Adrenal gland (tissue), 5 donors: ENCODE data around the gene SRGAP1.

Experiments
- CTCF ChIP-seq, 6 experiments: fragments of 450-650 bp in 4 of 6; fragments of 200-600 bp in 2 of 6; sonication (generic) in 1 of 6; IDR thresholded peaks; 1 replicate in 5 of 6; 2 replicates in 1 of 6; pipeline versions ENCODE4 v1.5.1 to v1.8.0; 2016 to 2021; ENCODE audit warnings: antibody characterized with exemption in 6 of 6, mild to moderate bottlenecking in 2 of 6, moderate library complexity in 1 of 6
- POLR2A ChIP-seq, 2 donors: fragments of 450-650 bp; IDR thresholded peaks; one replicate each; pipeline ENCODE4 v1.6.1; 2017; ENCODE audit warnings: antibody characterized with exemption in 2 of 2, mild to moderate bottlenecking in 2 of 2, moderate library complexity in 1 of 2
- donor health status: DM: no; HTN: no; CAD: no.

- TF ChIP-seq CTCF (IDR thresholded peaks at IDR 0.05) (no peak), POLR2A (IDR thresholded peaks at IDR 0.05) (no peak)
Observed at GRCh38 chr12:64142382-64142781, 297.9 kb downstream of the SRGAP1 start.
